RWPE2 (cell line): ENCODE data around the gene LAMTOR4.

Experiments
- ATAC-seq: fragments of 200-7000 bp; cut with Tn5 transposase; 3 replicates; pipeline ENCODE4 v1.9.1; 2021; ENCODE audit warnings: low read depth
- DNase-seq: peaks from one replicate; pipeline ENCODE4 v3.0.0-alpha.2; 2020; ENCODE audit warnings: low spot score
- H3K27ac ChIP-seq: fragments of 450-650 bp; 2 replicates; pipeline ENCODE4 v1.5.1; 2017; ENCODE audit warnings: mild to moderate bottlenecking; ENCODE audit not compliant: poor library complexity, severe bottlenecking
- H3K27me3 ChIP-seq: fragments of 250-450 bp; sonication (Bioruptor Pico); 2 replicates; pipeline ENCODE4 v1.5.1; 2021; ENCODE audit warnings: mild to moderate bottlenecking, moderate library complexity; ENCODE audit not compliant: insufficient read depth, poor library complexity, severe bottlenecking
- H3K36me3 ChIP-seq: fragments of 250-450 bp; sonication (Bioruptor Pico); 2 replicates; pipeline ENCODE4 v1.5.1; 2020; ENCODE audit warnings: low read depth, mild to moderate bottlenecking, moderate library complexity
- H3K4me1 ChIP-seq: fragments of 250-450 bp; sonication (Bioruptor Pico); 2 replicates; pipeline ENCODE4 v1.5.1; 2021; ENCODE audit warnings: mild to moderate bottlenecking, moderate library complexity; ENCODE audit not compliant: insufficient read depth, poor library complexity, severe bottlenecking
- H3K4me3 ChIP-seq: fragments of 250-450 bp; sonication (Bioruptor Pico); 2 replicates; pipeline ENCODE4 v1.5.1; 2021; ENCODE audit warnings: mild to moderate bottlenecking, moderate library complexity; ENCODE audit not compliant: severe bottlenecking
- H3K9me3 ChIP-seq: fragments of 250-450 bp; sonication (Bioruptor Pico); 2 replicates; pipeline ENCODE4 v1.5.1; 2021; ENCODE audit warnings: mild to moderate bottlenecking, moderate library complexity; ENCODE audit not compliant: severe bottlenecking
- TF ChIP-seq, protein P1 (sequence below): fragments of 450-650 bp; IDR thresholded peaks from one replicate; pipeline ENCODE4 v1.5.1; 2017; ENCODE audit warnings: mild to moderate bottlenecking, moderate library complexity; ENCODE audit not compliant: poor library complexity, severe bottlenecking

Gene LAMTOR4

DNA sequence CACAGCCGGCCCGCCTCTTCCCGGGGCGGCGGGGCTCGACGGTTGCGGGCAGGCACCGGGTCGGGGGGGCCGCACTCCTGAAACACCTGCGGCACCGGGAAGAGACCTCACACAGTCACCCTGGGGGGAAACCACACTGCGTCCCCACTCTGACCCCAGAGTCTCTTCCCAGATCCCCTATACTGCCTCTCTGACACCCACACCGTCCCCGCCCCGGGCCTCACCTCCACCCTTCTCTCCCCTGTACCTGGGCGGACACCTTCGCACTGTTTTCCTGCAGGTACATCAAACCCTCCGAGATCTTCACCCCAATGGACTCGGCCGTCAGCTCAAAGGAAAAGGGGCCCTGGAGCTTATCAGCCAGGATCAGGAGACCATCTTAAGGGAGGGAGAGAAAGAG lies 23.1 kb downstream of the LAMTOR4 start:
- H3K27ac ChIP-seq = no peak overlapping the region
- H3K27me3 ChIP-seq = no peaks in the 10 kb centered on the region
- ATAC-seq = no peak
- peak overlapping the region; percentile 28 for H3K4me3 ChIP-seq
- DNase-seq = no peak
- TF ChIP-seq, protein P1, sequence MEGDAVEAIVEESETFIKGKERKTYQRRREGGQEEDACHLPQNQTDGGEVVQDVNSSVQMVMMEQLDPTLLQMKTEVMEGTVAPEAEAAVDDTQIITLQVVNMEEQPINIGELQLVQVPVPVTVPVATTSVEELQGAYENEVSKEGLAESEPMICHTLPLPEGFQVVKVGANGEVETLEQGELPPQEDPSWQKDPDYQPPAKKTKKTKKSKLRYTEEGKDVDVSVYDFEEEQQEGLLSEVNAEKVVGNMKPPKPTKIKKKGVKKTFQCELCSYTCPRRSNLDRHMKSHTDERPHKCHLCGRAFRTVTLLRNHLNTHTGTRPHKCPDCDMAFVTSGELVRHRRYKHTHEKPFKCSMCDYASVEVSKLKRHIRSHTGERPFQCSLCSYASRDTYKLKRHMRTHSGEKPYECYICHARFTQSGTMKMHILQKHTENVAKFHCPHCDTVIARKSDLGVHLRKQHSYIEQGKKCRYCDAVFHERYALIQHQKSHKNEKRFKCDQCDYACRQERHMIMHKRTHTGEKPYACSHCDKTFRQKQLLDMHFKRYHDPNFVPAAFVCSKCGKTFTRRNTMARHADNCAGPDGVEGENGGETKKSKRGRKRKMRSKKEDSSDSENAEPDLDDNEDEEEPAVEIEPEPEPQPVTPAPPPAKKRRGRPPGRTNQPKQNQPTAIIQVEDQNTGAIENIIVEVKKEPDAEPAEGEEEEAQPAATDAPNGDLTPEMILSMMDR = no peak
- H3K4me1 ChIP-seq = peaks cover 10% of the 10 kb centered on the region
- H3K9me3 ChIP-seq = no peaks in the 10 kb centered on the region
- H3K36me3 ChIP-seq = no peaks in the 10 kb centered on the region

GRCh38 chr7:100173806-100174495 lies 25.2 kb downstream of the LAMTOR4 start:
- no peaks in the 10 kb centered on the region for H3K27me3 ChIP-seq
- H3K4me3 ChIP-seq = no peak overlapping the region
- no peak overlapping the region for H3K27ac ChIP-seq
- no peaks in the 10 kb centered on the region for H3K36me3 ChIP-seq
- DNase-seq (no peak), ATAC-seq (no peak)
- H3K9me3 ChIP-seq = no peaks in the 10 kb centered on the region
- H3K4me1 ChIP-seq = peaks cover 4% of the 10 kb centered on the region
- TF ChIP-seq, protein P1 = no peak

GRCh38 chr7:100174582-100174981 lies 25.9 kb downstream of the LAMTOR4 start:
- Histone ChIP-seq H3K9me3 (no peaks in the 10 kb centered on the region), H3K27ac (no peak overlapping the region), H3K27me3 (no peaks in the 10 kb centered on the region), H3K4me3 (no peak overlapping the region), H3K36me3 (no peaks in the 10 kb centered on the region), H3K4me1 (peaks cover 4% of the 10 kb centered on the region)
- ATAC-seq (no peak), DNase-seq (no peak)
- TF ChIP-seq, protein P1 = no peak

GRCh38 chr7:100175296-100175935 lies 26.7 kb downstream of the LAMTOR4 start:
- H3K27ac ChIP-seq = no peak overlapping the region
- no peaks in the 10 kb centered on the region for H3K36me3 ChIP-seq
- no peaks in the 10 kb centered on the region for H3K27me3 ChIP-seq
- H3K4me3 ChIP-seq = no peak overlapping the region
- TF ChIP-seq, protein P1 = no peak
- peaks cover 4% of the 10 kb centered on the region for H3K4me1 ChIP-seq
- DNase-seq = no peak
- no peak for ATAC-seq
- no peaks in the 10 kb centered on the region for H3K9me3 ChIP-seq
